22Rv1 (cell line): ENCODE results near the gene ALMS1.

ENCODE experiments used
- H3K27ac ChIP-seq: fragments of 450-650 bp; 2 replicates; pipeline ENCODE4 v1.5.1; 2017
- ZFX ChIP-seq: fragments of 450-650 bp; IDR thresholded peaks from 2 replicates; pipeline ENCODE4 v1.6.1; 2017; ENCODE audit warnings: antibody characterized with exemption, borderline replicate concordance
- TF ChIP-seq, protein P1 (sequence below): fragments of 450-650 bp; IDR thresholded peaks from 2 replicates; pipeline ENCODE4 v1.5.1; 2017; ENCODE audit warnings: mild to moderate bottlenecking

ALMS1 gene

DNA sequence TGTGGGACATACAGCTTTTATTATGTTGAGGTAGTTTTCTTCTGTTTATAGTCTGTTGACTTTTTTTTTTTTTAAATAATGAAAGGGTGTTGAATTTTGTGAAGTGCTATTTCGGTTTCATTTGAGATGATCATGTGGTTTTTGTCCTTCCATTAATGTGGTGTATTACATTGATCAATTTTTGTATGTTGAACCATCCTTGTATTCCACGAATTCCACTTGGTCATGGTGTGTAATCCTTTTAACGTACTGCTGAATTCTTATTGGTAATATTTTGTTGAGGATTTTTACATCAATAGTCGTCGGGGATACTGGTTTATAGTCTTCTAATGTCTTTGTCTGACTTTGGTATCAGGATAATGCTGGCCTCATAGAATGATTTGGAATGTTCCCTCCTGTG, 18.8 kb downstream of the ALMS1 start:
- no peak overlapping the region for H3K27ac ChIP-seq
- TF ChIP-seq, protein P1, sequence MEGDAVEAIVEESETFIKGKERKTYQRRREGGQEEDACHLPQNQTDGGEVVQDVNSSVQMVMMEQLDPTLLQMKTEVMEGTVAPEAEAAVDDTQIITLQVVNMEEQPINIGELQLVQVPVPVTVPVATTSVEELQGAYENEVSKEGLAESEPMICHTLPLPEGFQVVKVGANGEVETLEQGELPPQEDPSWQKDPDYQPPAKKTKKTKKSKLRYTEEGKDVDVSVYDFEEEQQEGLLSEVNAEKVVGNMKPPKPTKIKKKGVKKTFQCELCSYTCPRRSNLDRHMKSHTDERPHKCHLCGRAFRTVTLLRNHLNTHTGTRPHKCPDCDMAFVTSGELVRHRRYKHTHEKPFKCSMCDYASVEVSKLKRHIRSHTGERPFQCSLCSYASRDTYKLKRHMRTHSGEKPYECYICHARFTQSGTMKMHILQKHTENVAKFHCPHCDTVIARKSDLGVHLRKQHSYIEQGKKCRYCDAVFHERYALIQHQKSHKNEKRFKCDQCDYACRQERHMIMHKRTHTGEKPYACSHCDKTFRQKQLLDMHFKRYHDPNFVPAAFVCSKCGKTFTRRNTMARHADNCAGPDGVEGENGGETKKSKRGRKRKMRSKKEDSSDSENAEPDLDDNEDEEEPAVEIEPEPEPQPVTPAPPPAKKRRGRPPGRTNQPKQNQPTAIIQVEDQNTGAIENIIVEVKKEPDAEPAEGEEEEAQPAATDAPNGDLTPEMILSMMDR: no peak
- no peak for TF ChIP-seq ZFX

DNA sequence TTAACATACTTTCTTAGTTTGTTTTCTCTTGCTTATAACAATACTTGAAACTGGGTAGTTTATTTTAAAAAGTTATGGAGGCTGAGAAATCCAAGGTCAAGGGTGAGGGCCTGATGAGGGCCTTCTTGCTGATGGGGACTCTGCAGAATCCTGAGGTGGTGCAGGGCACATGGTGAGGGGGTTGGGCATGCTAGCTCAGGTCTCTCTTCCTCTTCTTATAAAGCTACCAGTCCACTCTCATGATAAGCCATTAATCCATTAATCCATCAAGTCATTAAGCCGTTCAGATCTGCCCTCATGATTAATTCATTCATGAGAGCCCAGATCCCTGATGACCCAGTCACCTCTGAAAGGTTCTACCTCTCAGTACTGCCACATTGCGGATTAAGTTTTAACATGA, 21.4 kb downstream of the ALMS1 start:
- TF ChIP-seq, protein P1: no peak
- TF ChIP-seq ZFX: no peak
- no peak overlapping the region for H3K27ac ChIP-seq

DNA sequence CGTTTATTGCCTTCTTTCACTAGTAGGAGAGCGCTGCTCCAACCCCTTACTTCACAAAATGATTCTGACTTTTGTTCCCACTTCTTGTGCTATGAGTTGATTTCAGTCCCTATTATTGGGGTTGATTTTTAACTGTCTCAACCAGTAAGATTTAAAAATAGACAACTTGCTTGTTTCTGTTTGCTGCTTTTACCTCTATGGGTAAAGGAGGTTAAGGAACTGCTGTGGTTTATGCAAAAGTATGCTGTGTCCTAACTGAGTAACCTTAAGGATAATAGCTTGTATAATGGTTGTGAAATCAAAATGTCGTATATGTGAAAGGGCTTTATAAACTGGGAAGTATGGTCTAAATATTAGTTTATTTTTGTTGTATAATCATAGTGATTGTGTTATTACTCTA, 22.6 kb downstream of the ALMS1 start:
- H3K27ac ChIP-seq: no peak overlapping the region
- TF ChIP-seq, protein P1: no peak
- TF ChIP-seq ZFX: no peak

DNA sequence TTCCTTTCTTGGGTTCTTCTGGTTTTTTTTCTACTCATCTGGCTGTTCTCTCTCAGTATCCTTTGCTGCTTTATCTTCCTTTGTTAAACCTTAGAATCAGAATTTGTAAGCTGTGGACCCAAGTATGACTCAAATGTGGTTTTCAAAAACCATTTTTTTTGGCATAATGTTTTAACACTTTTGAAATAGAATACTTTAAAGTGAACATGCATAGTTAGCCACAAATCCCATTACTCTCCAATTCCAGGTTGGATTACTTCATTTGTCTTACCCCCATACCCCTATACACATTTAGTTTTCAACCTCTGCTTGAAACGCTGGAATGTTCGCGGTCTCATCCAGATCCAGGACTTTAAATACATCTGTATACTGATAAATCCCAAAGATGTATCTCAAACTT, 29.1 kb downstream of the ALMS1 start:
- H3K27ac ChIP-seq: no peak overlapping the region
- TF ChIP-seq, protein P1: no peak
- TF ChIP-seq ZFX: no peak

DNA sequence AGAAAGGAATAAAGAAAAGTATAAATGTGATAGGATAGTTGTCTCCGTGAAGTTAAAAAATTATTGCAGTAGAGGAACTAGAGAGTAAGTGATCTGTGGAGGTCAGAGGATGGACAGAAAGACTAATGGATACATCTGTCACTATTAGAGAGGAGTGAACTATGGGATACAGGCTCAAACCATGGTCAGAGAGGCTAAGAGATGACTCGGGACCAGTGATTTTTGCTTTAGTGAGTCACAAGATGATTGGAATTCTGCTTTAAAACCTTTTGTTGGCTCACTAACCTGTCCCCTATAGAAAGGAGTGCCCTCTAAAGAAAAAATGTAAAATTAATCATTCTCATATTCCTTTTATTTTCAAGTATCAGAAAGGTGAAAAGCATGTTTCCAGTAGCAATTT, 30.3 kb downstream of the ALMS1 start:
- TF ChIP-seq ZFX: no peak
- TF ChIP-seq, protein P1: no peak
- H3K27ac ChIP-seq: no peak overlapping the region

DNA sequence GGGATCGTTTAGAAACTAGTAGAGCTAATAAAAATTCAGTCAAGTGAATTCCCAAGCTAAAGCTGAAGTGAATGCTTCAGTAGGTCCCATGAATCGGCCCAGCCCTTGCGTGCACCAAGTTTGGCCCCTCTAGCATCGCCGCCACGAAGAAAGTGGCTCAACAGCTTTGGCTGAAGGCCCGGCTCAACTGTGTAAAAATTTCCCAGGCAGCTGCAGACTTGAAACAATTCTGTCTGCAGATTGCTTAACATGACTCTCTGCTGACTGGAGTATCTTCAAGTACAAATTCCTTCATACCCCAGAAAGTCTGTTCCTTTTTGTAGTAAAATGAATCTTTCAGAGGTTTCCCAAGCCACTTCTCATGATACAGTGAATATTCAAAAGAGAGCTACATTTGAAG, 32.7 kb downstream of the ALMS1 start:
- H3K27ac ChIP-seq: no peak overlapping the region
- TF ChIP-seq, protein P1: no peak
- TF ChIP-seq ZFX: no peak

DNA sequence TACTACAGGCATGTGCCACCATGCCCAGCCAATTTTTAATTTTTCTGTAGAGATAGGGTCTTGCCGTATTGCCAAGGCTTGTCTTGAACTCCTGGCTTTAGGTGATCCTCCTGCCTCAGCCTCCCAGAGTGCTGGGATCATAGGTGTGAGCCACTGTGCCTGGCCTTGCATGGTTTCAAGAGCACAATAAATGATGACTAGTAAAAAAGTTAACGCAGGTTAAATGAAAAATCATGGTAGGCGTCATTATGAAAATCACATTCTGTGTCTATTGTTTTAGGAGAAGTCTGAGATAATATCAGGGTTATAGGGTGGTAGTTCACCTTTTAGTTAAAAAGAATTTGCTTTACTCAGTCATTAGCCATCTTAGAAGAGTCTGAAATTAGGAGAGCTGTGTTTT, 38.3 kb downstream of the ALMS1 start:
- H3K27ac ChIP-seq: no peak overlapping the region
- TF ChIP-seq ZFX: no peak
- TF ChIP-seq, protein P1: no peak
